HG02623 (cell line): Measurements from ENCODE around the gene KXD1.
"Not testable (repeated sequence)": the region's sequence is repeated elsewhere in the genome, so short reads cannot be mapped to it uniquely, and the experiment has no call there.

Experiments used
- ATAC-seq: cut with Tn5 transposase; IDR thresholded peaks from one replicate; pipeline ENCODE4 v1.9.1; 2021; ENCODE audit warnings: moderate library complexity; ENCODE audit not compliant: unreplicated experiment

Gene KXD1

DNA sequence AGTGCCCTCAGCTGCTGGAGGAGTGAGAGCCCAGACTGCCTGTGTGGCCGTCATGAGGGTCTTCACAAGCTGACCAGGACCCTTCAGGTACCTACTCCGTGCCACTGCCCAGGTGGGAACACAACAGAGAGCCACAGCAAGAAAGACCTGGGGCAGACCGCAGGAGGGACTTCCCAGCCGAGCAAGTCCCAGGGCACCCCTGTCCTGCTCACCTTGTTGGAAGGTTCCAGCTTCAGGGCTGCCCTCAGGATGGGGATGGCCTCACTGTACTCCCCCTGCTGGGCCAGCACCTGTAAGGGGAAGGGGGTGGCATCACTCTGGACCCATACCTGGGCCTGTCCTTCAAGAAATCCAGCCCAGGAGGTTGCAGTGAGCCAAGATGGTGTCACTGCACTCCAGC, 24.6 kb upstream of the KXD1 start:
- ATAC-seq = no peak

DNA sequence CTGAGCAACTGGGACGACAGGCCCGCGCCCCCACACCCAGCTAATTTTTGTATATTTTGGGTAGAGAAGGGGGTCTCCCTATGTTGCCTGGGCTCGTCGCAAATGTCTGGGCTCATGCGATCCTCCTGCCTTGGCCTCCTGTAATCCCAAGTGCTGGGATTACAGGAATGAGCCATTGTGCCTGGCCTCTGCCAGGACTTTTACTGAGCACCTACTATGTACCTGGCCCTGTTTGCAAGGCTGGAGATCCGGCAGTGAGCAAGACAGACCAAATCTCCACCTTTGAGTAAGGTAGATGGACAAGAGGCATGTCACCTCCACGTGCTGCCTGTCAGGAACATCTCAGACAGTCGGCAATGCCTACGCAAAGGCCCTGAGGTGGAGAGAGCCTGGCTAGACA, 21.2 kb upstream of the KXD1 start:
- ATAC-seq = no peak

DNA sequence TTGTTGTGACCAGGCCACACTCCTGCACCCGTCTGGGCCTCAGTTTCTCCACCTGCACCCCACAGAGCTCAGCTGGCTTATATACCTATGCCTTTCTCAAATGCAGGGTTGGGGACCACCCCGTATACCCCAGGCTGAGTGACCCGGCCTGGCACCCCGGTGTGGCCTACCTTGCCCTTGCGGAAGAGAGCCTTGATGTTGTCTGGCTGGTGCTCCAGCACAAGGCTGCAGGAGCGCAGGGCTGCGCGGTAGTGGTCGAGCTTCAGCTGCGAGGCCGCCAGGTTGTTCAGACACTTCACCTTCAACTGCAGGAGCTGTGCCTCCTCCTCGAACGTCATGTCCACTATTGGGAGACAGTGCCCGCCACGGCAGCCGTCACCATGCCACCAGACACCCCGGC, 20.2 kb upstream of the KXD1 start:
- ATAC-seq = no peak

DNA sequence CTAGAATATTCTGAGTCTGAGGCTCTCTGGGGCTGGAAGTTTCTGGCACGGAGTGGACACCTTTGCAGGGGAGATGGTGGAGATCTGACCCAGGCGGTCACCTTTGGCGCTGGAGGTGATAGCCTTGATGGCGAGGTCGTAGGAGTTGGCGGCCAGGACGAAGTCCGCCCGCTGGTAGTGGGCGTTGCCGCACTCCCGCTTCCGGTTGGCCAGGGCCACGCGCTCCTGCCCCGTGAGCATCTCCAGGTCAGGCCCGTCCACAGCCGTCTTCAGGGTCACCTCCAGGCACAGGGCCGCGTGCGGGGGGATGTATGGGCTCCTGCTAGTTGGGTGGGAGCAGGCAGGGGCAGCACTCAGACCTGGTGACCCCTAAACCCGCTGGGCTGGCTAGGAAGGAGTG, 19.6 kb upstream of the KXD1 start:
- no peak for ATAC-seq

DNA sequence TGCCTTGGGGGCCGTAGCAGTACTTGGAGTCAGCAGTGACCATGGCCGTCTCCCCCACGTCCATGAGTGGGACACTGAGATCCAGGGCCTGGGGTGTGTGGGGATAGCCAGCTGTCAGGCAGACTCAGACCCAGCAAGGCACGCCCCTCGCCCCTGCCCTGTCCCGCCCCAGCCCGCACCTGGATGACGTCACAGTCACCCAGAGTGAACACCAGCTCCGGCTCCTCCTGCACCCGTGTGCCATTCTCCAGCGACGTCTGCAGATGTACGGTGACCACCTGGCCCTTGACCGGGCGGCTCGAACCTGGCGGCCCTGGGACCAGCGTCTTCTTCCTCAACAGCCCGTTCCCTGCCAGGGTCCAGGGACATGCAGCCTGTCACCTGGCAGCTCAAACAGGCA, 18.3 kb upstream of the KXD1 start:
- ATAC-seq = no peak

DNA sequence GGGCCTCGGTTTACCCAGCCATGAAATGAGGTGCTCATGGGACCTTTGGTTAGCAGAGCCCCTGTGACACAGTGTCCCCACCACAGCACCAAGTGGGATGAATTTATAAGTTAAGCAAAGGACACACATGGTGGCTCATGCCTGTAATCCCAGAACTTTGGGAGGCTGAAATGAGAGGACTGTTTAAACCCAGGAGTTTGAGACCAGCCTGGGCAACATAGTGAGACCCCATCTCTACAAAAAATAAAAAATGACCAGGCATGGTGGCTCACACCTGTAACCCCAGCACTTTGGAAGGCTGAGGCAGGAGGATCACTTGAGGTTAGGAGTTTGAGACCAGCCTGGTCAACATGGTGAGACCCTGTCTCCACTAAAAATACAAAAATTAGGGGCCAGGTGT, 17.5 kb upstream of the KXD1 start:
- not testable (repeated sequence) for ATAC-seq

DNA sequence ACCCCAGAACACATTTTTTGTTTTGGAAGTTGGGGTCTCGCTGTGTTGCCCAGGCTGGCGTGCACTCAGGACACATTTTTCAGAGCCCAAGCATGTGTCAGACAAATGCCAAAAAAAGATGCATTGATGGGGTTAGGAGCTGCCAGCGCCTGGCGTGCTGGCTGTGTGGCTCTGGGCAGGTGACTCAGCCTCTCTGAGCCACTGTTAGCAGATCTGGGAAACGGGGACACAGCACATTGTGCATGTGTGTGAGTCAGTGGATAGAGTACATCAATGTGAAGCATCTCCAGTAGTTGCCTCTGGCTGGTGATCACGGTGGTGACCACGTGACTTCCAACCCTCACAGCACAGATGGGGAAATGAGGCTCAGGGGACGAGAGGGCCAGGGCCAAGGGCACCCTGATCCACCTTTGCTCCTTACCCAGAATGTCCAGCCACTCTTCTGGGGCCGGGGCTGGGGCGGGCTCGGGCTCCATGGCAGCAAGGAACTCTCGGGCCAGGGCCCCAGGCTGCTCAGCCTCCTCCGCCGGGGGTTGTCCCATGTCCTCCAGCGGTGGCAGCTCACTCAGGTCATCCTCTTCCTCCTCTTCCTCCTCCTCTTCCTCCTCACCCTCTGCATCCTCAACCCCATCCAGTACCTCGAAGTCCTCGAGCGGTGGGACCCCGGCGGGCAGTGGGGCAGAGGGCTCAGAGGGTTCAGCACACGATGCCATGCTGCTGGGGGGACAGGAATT, 16.2 kb upstream of the KXD1 start:
- ATAC-seq = no peak

DNA sequence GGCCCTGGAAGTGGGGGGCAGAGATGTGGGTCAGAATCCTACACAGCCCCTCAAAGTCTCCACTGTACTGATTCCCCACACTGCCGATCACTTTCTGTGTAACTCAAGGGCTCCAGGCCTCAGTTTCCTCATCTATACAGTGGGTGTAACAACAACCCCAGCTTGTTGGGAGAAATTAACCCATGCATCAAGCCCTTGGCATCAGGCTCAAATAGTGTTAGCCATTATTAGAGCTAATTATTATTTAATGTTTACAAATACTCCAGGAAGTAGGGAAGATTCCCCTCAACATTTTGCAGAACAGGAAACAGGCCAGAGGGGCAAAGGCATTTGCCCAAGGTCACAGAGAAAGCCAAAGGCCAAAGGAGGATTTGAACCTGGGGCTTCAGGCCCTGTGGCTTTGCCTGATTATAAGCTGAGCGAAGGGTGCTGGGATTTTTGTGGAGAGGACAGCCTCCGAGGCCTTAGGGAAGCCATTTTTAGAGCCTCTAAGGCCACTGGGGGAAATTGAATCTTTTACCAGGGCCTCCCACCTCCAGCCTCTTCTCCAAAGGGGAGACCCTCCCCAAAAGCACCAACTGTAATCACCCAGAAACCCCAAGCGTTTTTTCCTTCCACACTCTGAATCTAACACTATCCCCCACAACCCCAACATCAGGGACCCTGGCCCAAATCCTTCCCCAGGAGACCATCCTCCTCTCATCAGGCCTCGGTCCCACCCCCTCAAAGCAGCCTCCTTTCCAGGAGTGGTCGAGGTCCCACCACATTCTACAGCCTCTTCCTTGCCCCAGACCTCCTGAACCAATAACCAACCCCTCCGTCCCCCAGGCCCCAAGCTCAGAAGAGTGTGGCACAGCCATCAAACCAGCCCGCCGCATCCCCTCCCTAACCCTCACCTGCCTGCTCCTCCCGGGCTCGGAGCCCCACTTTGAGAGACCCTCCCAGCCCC, 15.4 kb upstream of the KXD1 start:
- ATAC-seq = no peak

DNA sequence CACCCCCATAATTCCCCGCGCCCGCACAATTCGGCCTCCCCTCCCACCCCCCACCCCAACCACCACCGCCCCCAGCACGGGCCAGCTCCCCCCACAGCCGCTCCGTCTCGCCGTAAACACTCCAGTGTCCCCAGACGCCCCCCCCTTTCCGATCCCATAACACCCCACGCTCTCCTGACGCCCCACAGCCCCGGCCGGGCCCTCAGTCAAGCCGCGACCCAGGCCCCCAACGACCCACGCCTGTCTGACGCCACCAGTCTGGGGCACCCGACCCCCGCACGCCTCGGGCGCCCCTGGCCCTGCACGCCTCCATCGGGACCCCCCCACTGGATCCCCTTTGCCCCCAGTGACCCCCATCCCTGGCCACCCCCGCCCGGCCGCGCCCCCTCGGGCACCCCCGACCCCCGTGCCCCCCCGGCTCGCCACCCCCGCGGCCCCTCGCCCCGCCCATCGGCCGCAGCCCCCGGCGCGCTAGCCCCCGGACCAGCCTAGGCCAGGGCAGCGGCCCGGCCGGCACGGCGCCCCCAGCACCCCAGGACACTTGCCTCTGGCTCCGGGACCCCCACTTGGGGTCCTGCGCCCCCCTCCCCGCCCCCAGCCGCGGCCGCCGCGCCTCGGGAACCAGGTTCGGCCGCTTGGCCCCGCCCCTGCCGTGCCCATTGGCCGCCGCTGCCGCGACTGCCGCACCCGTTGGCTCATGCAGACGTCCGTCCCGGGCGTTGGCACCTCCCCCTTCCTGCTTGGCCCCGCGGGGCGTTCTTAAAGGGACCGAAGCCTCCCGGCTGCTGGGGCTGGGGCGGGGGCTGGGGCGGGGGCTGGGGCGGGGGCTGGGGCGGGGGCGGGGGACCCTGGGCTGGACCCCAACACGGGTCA, 14.5 kb upstream of the KXD1 start, which contains the start of gene FKBP8:
TSS of gene FKBP8 (minus strand) at position 633 of the 873 bp plus-strand sequence. CDS start 1,603 bp downstream, outside the sequence.
- ATAC-seq = peak; percentile 95

DNA sequence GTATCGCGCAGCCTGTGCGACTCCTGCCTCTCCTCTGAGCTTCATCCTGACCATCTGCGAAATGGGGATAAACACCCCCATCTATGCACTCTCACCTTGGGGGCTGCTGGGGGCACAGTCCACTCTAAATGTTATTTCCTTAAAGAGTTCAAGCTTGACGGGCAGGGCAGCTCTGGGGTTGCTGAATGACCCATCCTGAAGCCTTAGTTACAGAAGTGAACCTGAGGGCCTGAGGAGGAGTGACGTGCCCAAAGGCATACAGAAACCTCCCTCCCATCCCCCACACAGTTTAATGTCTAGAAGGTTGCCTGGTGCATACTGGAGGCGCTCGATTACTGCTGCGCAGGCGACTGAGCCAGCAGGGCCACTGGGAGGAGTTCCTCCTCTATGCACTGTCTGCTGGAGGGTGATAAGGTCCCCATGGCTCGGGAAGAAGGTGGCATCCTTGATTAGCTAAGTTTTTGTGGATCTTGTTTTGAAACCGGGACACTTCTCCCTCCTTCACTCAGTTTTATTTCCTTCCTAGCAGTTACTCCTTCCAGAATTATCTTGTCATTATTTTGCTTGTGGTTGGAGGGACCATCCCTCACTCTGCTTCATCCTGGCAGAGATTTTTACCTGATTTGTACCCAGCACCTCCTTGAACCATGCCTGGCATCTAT, 13.7 kb upstream of the KXD1 start:
- no peak for ATAC-seq

DNA sequence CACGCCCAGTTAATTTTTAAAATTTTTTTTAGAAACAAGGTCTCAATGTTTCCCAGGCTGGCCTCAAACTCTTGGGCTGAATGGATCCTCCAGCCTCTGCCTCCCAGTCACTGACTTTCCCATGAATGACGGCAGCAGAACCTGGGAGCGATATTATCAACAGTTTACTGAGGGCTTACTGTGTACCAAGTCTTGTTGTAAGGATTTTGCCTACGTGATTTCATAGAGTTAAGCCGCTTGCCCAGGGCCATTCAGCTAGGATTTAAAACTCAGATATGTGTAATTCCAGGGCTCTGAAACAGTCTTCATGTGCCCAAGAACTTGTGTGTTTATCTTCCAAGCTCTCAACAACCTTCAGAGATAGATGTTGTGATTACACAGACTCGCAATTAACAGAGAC, 6.0 kb upstream of the KXD1 start:
- no peak for ATAC-seq

DNA sequence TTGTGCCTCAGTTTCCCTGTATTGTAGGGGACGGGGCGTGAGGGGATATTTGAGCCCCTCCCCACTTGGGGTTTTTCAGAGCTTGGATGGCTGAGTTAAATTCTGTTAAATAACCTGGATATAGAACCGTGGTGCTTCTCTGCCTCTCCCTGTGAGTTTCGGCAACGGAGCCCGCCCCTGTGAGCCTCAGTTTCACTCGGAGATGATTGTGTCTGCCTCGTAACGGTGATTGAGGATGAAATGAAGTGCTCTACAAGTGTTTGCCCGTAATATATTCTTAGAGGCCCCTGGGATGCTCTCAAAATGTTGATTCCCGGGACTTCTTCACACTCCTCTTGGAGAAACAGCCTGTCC, 509 bp downstream of the KXD1 start:
- no peak for ATAC-seq

DNA sequence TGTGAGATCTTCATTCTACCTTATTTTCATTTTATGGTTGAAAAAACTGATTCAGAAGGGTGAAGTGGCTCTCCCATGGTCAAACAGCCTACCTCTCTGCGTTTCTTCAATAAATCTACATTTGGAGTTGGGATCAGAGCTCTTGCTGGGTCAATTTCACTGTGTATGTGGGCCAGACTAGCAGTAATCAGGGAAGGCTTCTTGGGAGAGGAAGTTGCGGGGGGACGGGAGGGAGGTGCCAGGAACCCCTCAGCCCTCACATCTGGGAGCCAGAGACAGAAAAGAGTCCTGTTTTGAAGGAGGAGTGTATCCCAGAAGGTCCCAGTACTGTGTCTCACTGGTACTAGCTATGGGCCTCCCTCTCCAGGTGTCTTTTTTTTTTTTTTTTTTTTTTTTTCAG, 934 bp downstream of the KXD1 start:
- no peak for ATAC-seq

DNA sequence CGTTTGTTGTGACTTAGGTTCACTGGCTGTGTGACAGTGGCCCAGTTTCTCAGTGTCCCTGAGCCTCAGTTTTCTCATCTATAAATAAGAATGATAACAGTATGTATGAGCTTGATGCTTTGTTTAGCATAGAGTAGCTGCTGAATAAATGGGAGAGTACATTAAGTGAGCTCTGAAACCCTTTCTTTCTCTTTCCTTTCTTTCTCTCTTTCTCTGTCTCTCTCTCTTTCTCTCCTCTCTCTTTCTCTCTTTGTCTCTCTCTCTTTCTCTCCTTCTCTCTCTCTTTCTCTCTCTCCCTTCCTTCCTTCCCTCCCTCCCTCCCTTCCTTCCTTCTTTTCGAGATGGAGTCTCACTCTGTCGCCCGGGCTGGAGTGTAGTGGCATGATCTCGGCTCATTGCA, 2.0 kb downstream of the KXD1 start:
- no peak for ATAC-seq

DNA sequence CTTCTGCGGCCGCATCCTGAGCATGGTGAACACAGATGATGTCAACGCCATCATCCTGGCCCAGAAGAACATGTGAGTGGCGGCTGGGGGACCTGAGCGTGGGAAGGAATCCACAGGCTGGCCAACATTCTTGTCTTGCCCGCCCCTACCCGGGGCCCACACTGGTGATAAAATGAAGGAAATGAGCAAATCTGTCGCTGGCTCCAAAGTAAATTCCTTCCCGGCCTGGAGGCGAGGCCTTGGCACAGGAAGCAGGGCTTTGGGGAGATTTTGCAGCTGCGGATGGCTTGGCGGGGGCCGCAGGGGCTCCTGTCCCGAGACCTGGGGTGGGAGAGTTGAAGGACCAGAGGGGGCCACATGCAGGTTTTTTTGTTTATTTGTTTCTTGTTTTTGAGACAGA, 4.4 kb downstream of the KXD1 start:
- ATAC-seq = no peak

DNA sequence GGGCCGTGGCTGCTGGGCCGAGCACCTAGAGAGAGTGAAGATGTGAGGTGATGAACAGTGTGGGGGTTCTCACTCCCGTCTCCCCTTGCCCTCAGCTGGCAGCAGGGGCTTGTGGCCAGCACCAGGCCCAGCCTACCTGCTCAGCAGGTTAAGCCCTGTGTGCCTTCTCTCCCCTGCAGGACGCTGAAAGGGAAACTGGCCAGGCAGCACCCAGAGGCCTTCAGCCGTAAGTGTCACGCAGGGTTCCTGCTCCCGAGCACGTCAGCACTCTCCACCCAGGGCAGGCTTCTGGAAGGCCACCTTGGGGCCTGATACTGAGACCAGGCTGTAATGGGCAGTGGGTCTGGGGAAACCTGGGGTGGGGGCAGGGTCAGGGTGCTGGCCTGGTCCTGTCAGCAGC, 9.3 kb downstream of the KXD1 start:
- ATAC-seq = no peak

DNA sequence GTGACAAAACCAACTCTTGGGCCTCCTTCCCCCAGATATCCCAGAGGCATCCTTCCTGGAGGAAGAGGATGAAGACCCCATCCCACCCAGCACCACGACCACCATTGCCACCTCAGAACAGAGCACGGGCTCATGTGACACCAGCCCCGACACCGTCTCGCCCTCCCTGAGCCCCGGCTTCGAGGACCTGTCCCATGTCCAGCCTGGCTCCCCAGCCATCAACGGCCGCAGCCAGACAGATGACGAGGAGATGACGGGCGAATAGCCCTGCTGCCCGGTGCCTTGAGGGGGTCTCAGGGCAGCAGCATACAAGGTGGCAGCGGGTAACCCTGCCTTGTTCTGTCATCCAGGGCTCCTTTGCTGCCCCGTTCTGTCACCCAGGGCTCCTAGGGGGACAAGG, 10.7 kb downstream of the KXD1 start:
- ATAC-seq = no peak

DNA sequence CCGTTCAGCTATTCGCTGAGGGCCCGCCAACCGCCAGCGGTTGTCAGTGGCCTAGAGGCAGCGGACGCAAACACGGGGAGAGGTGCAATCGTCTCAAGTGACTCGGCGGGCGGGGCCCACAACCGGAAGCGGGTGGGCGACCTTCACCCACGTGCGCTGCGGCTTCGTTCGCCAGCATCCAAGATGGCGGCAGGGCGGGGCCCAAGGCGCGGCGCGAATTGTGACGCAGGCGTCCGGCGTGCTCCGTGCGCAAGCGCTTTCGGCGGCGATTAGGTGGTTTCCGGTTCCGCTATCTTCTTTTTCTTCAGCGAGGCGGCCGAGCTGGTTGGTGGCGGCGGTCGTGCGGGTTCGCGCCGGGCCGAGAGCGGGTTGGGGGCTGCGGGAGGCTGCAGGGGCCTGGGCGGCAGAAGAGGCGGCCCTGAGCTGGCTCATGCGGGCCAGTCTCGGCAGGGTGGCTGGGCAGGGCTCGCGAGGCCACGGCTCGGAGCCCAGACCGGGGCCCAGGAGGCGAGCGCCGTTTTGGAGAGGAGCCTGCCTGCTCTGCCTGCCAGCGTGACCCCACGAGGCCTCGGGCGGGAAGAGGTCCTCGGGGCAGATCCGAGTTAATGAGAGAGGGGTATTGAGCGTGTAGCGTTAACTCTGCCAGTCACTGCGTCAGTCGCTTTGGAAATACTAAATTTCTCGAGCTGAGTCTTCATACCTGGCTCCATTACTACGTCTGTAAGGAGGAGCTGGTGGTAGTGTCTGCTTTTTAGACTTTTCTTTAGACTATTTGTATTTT, 14.1 kb downstream of the KXD1 start, which contains the start of gene UBA52:
TSS of gene UBA52 (plus strand) at position 294 of the 781 bp plus-strand sequence. CDS start 1,444 bp downstream, outside the sequence.
- peak; percentile 92 for ATAC-seq

DNA sequence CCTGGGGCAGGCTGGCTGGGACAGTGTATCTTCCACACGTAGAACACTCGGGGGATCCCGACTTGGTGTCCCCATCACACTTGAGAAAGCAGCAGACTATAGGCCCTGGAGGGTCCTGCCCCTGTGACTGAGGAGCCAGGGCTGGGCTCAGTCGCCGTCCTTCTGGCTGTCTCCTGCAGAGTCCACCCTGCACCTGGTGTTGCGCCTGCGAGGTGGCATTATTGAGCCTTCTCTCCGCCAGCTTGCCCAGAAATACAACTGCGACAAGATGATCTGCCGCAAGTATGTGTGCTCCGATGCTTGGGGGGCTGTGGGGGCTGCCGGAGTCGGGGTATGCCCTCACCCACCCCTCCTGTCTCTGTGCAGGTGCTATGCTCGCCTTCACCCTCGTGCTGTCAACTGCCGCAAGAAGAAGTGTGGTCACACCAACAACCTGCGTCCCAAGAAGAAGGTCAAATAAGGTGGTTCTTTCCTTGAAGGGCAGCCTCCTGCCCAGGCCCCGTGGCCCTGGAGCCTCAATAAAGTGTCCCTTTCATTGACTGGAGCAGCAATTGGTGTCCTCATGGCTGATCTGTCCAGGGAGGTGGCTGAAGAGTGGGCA, 17.1 kb downstream of the KXD1 start:
- no peak for ATAC-seq
